ENCODE data around the gene PFDN6. TPM values are rescaled to one million over a fixed set of nuclear protein-coding genes. Genes with fewer than 3 reads are reported as not detected.

The PFDN6 gene
- total RNA-seq, 1 experiment from 2014 or later, result 90.5 TPM

DNA sequence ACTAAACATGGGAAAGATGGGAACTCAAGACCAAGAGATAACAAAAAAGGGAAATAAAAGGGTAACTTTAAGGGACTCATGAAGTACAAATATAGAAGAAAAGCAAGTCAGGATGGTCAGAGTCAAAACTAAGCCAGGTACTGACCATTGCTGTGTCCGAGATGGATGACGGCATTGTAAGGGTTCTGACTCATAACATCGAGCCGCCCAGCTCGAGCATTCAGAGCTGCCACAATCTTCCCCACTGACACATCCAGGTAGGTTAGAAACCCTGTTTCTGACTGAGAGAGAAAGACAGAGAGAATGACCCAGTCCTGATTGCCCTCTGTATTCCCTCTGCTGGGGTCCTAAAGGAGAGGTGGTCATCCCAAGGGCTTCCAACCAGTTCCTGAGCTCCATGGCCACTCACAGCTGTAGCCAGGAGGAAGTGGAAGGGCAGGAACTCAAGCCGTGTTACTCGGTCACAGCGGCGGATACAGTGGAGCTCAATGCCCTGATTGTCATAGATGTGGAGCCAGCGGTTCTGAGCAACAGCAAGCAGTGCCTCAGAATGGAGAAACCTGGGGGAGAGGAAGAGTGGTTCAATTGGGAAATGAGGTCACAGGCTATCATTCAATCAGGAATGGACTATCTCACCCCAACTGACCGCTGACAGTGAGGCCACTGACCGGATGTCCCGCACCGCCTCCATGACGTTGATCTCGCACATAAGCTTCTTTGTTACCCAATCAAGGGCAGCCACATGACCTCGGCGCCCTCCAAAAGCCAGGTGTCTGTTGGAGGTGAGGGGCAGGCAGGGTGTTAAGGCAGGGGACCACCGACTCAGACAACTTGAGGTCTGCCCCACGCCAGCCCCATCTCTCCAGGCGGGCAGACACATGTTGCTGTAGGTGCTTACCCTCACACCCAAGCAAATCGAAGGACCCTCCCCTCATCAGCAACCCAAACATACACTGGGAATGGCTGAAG lies 2.2 kb upstream of the PFDN6 start (continued):
- no peak for TF ChIP-seq POLR2AphosphoS5 (IDR thresholded peaks at IDR 0.05; ENCODE audit: low read depth, low read length)
- TF ChIP-seq EZH2 (IDR thresholded peaks at IDR 0.05), result no peak
- TF ChIP-seq YY1 (IDR thresholded peaks at IDR 0.05; ENCODE audit: extremely low read depth, insufficient replicate concordance, low read depth, low read length), result no peak
- TF ChIP-seq, protein P1, sequence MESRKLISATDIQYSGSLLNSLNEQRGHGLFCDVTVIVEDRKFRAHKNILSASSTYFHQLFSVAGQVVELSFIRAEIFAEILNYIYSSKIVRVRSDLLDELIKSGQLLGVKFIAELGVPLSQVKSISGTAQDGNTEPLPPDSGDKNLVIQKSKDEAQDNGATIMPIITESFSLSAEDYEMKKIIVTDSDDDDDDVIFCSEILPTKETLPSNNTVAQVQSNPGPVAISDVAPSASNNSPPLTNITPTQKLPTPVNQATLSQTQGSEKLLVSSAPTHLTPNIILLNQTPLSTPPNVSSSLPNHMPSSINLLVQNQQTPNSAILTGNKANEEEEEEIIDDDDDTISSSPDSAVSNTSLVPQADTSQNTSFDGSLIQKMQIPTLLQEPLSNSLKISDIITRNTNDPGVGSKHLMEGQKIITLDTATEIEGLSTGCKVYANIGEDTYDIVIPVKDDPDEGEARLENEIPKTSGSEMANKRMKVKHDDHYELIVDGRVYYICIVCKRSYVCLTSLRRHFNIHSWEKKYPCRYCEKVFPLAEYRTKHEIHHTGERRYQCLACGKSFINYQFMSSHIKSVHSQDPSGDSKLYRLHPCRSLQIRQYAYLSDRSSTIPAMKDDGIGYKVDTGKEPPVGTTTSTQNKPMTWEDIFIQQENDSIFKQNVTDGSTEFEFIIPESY (IDR thresholded peaks at IDR 0.05; ENCODE audit: extremely low read depth, insufficient replicate concordance, low read length), result no peak
- no peak for TF ChIP-seq ZFX (IDR thresholded peaks at IDR 0.05)
- no peak for TF ChIP-seq ELF1 (IDR thresholded peaks at IDR 0.05; ENCODE audit: borderline replicate concordance, low read depth)
- TF ChIP-seq, protein P2, sequence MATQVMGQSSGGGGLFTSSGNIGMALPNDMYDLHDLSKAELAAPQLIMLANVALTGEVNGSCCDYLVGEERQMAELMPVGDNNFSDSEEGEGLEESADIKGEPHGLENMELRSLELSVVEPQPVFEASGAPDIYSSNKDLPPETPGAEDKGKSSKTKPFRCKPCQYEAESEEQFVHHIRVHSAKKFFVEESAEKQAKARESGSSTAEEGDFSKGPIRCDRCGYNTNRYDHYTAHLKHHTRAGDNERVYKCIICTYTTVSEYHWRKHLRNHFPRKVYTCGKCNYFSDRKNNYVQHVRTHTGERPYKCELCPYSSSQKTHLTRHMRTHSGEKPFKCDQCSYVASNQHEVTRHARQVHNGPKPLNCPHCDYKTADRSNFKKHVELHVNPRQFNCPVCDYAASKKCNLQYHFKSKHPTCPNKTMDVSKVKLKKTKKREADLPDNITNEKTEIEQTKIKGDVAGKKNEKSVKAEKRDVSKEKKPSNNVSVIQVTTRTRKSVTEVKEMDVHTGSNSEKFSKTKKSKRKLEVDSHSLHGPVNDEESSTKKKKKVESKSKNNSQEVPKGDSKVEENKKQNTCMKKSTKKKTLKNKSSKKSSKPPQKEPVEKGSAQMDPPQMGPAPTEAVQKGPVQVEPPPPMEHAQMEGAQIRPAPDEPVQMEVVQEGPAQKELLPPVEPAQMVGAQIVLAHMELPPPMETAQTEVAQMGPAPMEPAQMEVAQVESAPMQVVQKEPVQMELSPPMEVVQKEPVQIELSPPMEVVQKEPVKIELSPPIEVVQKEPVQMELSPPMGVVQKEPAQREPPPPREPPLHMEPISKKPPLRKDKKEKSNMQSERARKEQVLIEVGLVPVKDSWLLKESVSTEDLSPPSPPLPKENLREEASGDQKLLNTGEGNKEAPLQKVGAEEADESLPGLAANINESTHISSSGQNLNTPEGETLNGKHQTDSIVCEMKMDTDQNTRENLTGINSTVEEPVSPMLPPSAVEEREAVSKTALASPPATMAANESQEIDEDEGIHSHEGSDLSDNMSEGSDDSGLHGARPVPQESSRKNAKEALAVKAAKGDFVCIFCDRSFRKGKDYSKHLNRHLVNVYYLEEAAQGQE (IDR thresholded peaks at IDR 0.05; ENCODE audit: low read depth), result no peak
- TF ChIP-seq, protein P3, sequence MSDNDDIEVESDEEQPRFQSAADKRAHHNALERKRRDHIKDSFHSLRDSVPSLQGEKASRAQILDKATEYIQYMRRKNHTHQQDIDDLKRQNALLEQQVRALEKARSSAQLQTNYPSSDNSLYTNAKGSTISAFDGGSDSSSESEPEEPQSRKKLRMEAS (IDR thresholded peaks at IDR 0.05), result no peak
